ENCODE data around the gene SIL1.

Gene SIL1

GRCh38 chr5:138966236-138966985 lies 231.8 kb downstream of the SIL1 start:
- H3K4me3 ChIP-seq (ENCODE audit: low read depth, low read length) = no peak overlapping the region
- TF ChIP-seq CTCF (IDR thresholded peaks at IDR 0.05; ENCODE audit: borderline replicate concordance, insufficient read depth, low read depth, low read length) = no peak

GRCh38 chr5:138965626-138966025 lies 232.5 kb downstream of the SIL1 start:
- TF ChIP-seq CTCF (IDR thresholded peaks at IDR 0.05; ENCODE audit: borderline replicate concordance, insufficient read depth, low read depth, low read length) = no peak

GRCh38 chr5:138964647-138965201 lies 233.4 kb downstream of the SIL1 start:
- no peak for TF ChIP-seq CTCF (IDR thresholded peaks at IDR 0.05; ENCODE audit: borderline replicate concordance, insufficient read depth, low read depth, low read length)
- no peak overlapping the region for H3K4me3 ChIP-seq (ENCODE audit: low read depth, low read length)

More at GRCh38 chr5:138965626-138966025, 232.5 kb downstream of the SIL1 start:
- no peak overlapping the region for H3K4me3 ChIP-seq (ENCODE audit: low read depth, low read length)

GRCh38 chr5:138963763-138964371 lies 234.3 kb downstream of the SIL1 start:
- H3K4me3 ChIP-seq (ENCODE audit: low read depth, low read length) = no peak overlapping the region
- TF ChIP-seq CTCF (IDR thresholded peaks at IDR 0.05; ENCODE audit: borderline replicate concordance, insufficient read depth, low read depth, low read length) = no peak

GRCh38 chr5:138962614-138963370 lies 235.4 kb downstream of the SIL1 start:
- no peak for TF ChIP-seq CTCF (IDR thresholded peaks at IDR 0.05; ENCODE audit: borderline replicate concordance, insufficient read depth, low read depth, low read length)
- H3K4me3 ChIP-seq (ENCODE audit: low read depth, low read length) = no peak overlapping the region

GRCh38 chr5:138961729-138962128 lies 236.4 kb downstream of the SIL1 start:
- TF ChIP-seq CTCF (IDR thresholded peaks at IDR 0.05; ENCODE audit: borderline replicate concordance, insufficient read depth, low read depth, low read length) = no peak

More at GRCh38 chr5:138961729-138962128, 236.4 kb downstream of the SIL1 start:
- no peak overlapping the region for H3K4me3 ChIP-seq (ENCODE audit: low read depth, low read length)
